T-cell (primary cell): ENCODE measurements around the gene PRIMA1. TPM values are rescaled to one million over a fixed set of nuclear protein-coding genes. Genes with fewer than 3 reads are reported as not detected.

ENCODE experiments used
- ATAC-seq, 4 experiments: fragments of 200-7000 bp in 3 of 4; fragments of 150-1000 bp in 1 of 4; cut with Tn5 transposase; replicated peaks in 1 of 4; 1 replicate in 3 of 4; 2 replicates in 1 of 4; pipeline ENCODE4 v1.10.0; 2021; ENCODE audit warnings: moderate library complexity in 3 of 4, mild to moderate bottlenecking in 2 of 4, moderate number of reproducible peaks in 1 of 4
- CTCF ChIA-PET, 2 donors: fragments of 300-600 bp; sonication (Branson Sonifier 250); formaldehyde crosslinking; loops; one replicate each; lab custom pipeline; 2022; ENCODE audit warnings: antibody characterized with exemption in 2 of 2; lab: Charles Lee
- POLR2A ChIA-PET, 2 donors: fragments of 300-600 bp; sonication (Branson Sonifier 250); formaldehyde crosslinking; loops; one replicate each; lab custom pipeline; 2022; ENCODE audit warnings: antibody characterized with exemption in 2 of 2; lab: Charles Lee
- DNase-seq, 35 experiments: peaks; one replicate each; pipeline versions ENCODE4 v3.0.0 to v3.0.0-alpha.2; 2013 to 2023
- H3K27ac ChIP-seq: one replicate; pipeline ENCODE4 v1.5.1; 2013; ENCODE audit warnings: low read length
- H3K27me3 ChIP-seq, 2 experiments: replicated peaks in 1 of 2; 1 replicate in 1 of 2; 2 replicates in 1 of 2; pipeline versions ENCODE4 v1.6.1 to v1.7.0; 2013; ENCODE audit warnings: low read length in 1 of 2, mixed read lengths in 1 of 2; ENCODE audit not compliant: control insufficient read depth in 2 of 2, insufficient read depth in 2 of 2; ENCODE audit errors: extremely low read depth in 1 of 2
- H3K36me3 ChIP-seq, 2 donors: 1 replicate in 1 of 2; 2 replicates in 1 of 2; pipeline versions ENCODE4 v1.6.1 to v1.7.0; 2013; ENCODE audit warnings: low read length in 1 of 2; ENCODE audit not compliant: control insufficient read depth in 2 of 2, insufficient read depth in 1 of 2; ENCODE audit errors: extremely low read depth in 1 of 2
- H3K4me1 ChIP-seq, 2 experiments: 1 replicate in 1 of 2; 2 replicates in 1 of 2; pipeline versions ENCODE4 v1.6.1 to v1.7.0; 2013; ENCODE audit warnings: low read length in 2 of 2, mixed read lengths in 1 of 2; ENCODE audit not compliant: insufficient read depth in 2 of 2, control insufficient read depth in 1 of 2; ENCODE audit errors: extremely low read depth in 1 of 2
- H3K4me3 ChIP-seq, 2 donors: 1 replicate in 1 of 2; 2 replicates in 1 of 2; pipeline versions ENCODE4 v1.5.1 to v1.7.0; 2013; ENCODE audit warnings: mild to moderate bottlenecking in 2 of 2, low read length in 1 of 2, moderate library complexity in 1 of 2; ENCODE audit not compliant: control insufficient read depth in 1 of 2; ENCODE audit errors: extremely low read depth in 1 of 2
- H3K9me3 ChIP-seq: 2 replicates; pipeline ENCODE4 v1.7.0; 2013
- H3K27ac Mint-ChIP-seq, 2 donors: one replicate each; pipeline ENCODE4 v1.8.0; 2020 to 2021; ENCODE audit warnings: mild to moderate bottlenecking in 2 of 2, mixed read lengths in 2 of 2
- H3K27me3 Mint-ChIP-seq, 2 donors: one replicate each; pipeline ENCODE4 v1.8.0; 2021 to 2022; ENCODE audit warnings: mixed read lengths in 2 of 2
- H3K36me3 Mint-ChIP-seq: one replicate; pipeline ENCODE4 v1.8.0; 2021; ENCODE audit warnings: mixed read lengths
- H3K4me1 Mint-ChIP-seq, 3 donors: one replicate each; pipeline ENCODE4 v1.8.0; 2020 to 2022; ENCODE audit warnings: mixed read lengths in 3 of 3, mild to moderate bottlenecking in 1 of 3
- H3K4me3 Mint-ChIP-seq, 3 donors: one replicate each; pipeline ENCODE4 v1.8.0; 2020 to 2022; ENCODE audit warnings: mild to moderate bottlenecking in 3 of 3, mixed read lengths in 3 of 3, moderate library complexity in 3 of 3
- H3K9me3 Mint-ChIP-seq, 3 donors: one replicate each; pipeline ENCODE4 v1.8.0; 2020 to 2022; ENCODE audit warnings: mixed read lengths in 3 of 3
- WGBS: methylation state at CpG from one replicate; pipeline ENCODE4 v1.1.5; 2013; ENCODE audit warnings: missing lambda C conversion rate; ENCODE audit not compliant: insufficient coverage; 5-methylcytosine and 5-hydroxymethylcytosine counted together
- total RNA-seq, 35 experiments: library from RNA in 6 of 35; stranded (reverse) in 6 of 35; fragments of 120-200 nt in 1 of 35; gene quantifications; one replicate each; pipeline versions ENCODE4 v1.2.1 to v1.2.4 and lab custom pipeline; 2013 to 2026

Gene PRIMA1
- total RNA-seq, 5 donors from 2014 or later (not counting 1 experiment from before 2014, with no cell fraction given), result not detected

GRCh38 chr14:93713726-93714405 lies 74.4 kb downstream of the PRIMA1 start:
- Mint-ChIP-seq H3K27ac (no peak overlapping the region), H3K4me1 (no peaks in the 10 kb centered on the region), H3K9me3 (no peaks in the 10 kb centered on the region), H3K36me3 (no peaks in the 10 kb centered on the region), H3K4me3 (no peak overlapping the region), H3K27me3 (peaks cover 12 to 16% of the 10 kb centered on the region in 2 donors)
- no peak for DNase-seq
- no peak for ATAC-seq
- POLR2A ChIA-PET, result no interaction called here
- Histone ChIP-seq H3K4me1 (no peaks in the 10 kb centered on the region), H3K4me3 (no peak overlapping the region), H3K36me3 (no peaks in the 10 kb centered on the region), H3K27ac (no peak overlapping the region), H3K27me3 (peaks cover 0 to 26% of the 10 kb centered on the region in 2 experiments), H3K9me3 (no peaks in the 10 kb centered on the region)
- WGBS, result 64% methylated on average over 9 of the region's 13 CpGs
- CTCF ChIA-PET, result no interaction called here

- Histone ChIP-seq H3K4me3 (no peak overlapping the region), H3K27ac (no peak overlapping the region), H3K9me3 (no peaks in the 10 kb centered on the region), H3K27me3 (peaks cover 0 to 32% of the 10 kb centered on the region in 2 experiments), H3K4me1 (no peaks in the 10 kb centered on the region), H3K36me3 (no peaks in the 10 kb centered on the region)
- CTCF ChIA-PET, result no interaction called here
- POLR2A ChIA-PET, result no interaction called here
- 79% methylated on average over 8 of the region's 18 CpGs for WGBS
- Mint-ChIP-seq H3K4me1 (no peaks in the 10 kb centered on the region), H3K4me3 (no peak overlapping the region), H3K27me3 (peaks cover 12 to 16% of the 10 kb centered on the region in 2 donors), H3K36me3 (no peaks in the 10 kb centered on the region), H3K27ac (no peak overlapping the region), H3K9me3 (no peaks in the 10 kb centered on the region)
- ATAC-seq (no peak), DNase-seq (no peak)
These were observed 75.2 kb downstream of the PRIMA1 start for GRCh38 chr14:93712838-93713724.

DNA sequence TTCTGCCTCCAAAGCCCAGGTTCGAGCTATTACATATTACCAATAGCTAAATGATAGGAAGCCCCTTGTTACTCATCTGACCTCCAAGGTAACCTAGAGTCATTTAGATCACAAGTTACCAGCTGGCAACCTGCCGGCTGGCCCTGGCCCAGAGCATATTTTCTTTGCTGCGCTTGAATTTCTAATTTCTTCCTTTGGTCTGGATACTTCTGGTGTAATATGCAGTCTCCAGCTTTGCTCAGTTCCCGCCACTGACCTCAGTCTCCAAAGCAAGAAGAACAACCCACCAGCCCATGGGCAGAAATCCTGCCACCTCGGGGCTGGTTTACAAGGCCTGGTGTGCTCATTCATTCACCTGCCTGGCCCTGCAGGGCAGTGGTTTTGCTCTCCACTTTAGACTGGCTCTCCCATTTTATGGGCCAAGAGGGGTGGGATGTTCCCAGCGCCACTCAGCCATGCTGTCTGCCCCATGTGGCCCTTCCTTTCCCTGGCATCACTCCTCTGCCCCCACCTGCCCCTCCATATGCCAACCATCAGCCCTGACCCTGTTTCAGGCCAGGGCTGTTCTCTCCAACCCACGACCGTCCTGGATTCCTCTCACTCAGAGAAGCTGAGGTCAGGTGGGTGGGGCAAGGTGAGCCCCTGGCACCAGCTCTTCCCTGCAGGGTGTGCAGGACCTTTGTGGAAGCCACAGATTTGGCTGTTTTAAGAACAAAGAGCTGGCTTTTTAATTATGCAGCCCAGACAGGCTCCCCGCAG lies 76.0 kb downstream of the PRIMA1 start:
- H3K4me3 Mint-ChIP-seq, result no peak overlapping the region
- Histone ChIP-seq H3K4me3 (no peak overlapping the region), H3K36me3 (no peaks in the 10 kb centered on the region), H3K9me3 (no peaks in the 10 kb centered on the region), H3K27me3 (peaks cover 0 to 26% of the 10 kb centered on the region in 2 experiments), H3K27ac (no peak overlapping the region), H3K4me1 (no peaks in the 10 kb centered on the region)
- no peaks in the 10 kb centered on the region for H3K9me3 Mint-ChIP-seq
- H3K27ac Mint-ChIP-seq, result no peak overlapping the region
- WGBS, result 74% methylated on average over 5 of the region's 9 CpGs
- no peaks in the 10 kb centered on the region for H3K4me1 Mint-ChIP-seq
- ATAC-seq (no peak), DNase-seq (no peak)
- POLR2A ChIA-PET, result no interaction called here
- CTCF ChIA-PET, result no interaction called here
- H3K27me3 Mint-ChIP-seq, result peaks cover 12 to 16% of the 10 kb centered on the region in 2 donors
- H3K36me3 Mint-ChIP-seq, result no peaks in the 10 kb centered on the region

DNA sequence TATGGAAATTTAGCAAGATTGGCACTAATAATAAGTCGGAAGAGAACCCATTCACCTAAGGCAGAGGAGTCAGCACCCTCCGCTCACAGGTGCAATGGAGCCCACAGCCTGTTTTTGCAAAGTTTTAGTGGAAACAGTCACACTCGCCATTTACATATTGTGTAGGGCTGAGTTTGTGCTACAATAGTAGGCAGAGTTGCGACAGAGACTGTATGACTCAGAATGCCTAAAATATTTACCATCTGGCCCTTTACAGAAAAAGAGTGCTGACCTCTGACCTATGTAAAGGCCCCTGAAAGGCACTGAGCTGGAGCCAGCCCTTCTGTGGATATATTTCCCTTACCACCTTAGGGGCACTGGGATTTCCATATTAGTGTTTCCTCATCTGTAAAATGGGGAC lies 79.0 kb downstream of the PRIMA1 start:
- Mint-ChIP-seq H3K36me3 (no peaks in the 10 kb centered on the region), H3K4me1 (no peaks in the 10 kb centered on the region), H3K4me3 (no peak overlapping the region), H3K9me3 (no peaks in the 10 kb centered on the region), H3K27ac (no peak overlapping the region), H3K27me3 (peaks cover 2 to 10% of the 10 kb centered on the region in 2 donors)
- Histone ChIP-seq H3K9me3 (no peaks in the 10 kb centered on the region), H3K4me1 (no peaks in the 10 kb centered on the region), H3K27me3 (peaks cover 0 to 30% of the 10 kb centered on the region in 2 experiments), H3K4me3 (no peak overlapping the region), H3K36me3 (no peaks in the 10 kb centered on the region), H3K27ac (no peak overlapping the region)
- DNase-seq (no peak), ATAC-seq (no peak)
- 100% methylated on average over 1 of the region's 4 CpGs for WGBS
- POLR2A ChIA-PET, result no interaction called here
- CTCF ChIA-PET, result no interaction called here

- no peak for ATAC-seq
- 23% methylated on average over 1 of the region's 5 CpGs for WGBS
- CTCF ChIA-PET, result no interaction called here
These were observed 79.5 kb downstream of the PRIMA1 start for GRCh38 chr14:93708800-93709199.

GRCh38 chr14:93708311-93708734 lies 80.0 kb downstream of the PRIMA1 start:
- WGBS, result 77% methylated on average over 6 of the region's 6 CpGs
- no peak for DNase-seq
- Mint-ChIP-seq H3K9me3 (no peaks in the 10 kb centered on the region), H3K36me3 (no peaks in the 10 kb centered on the region), H3K4me1 (no peaks in the 10 kb centered on the region), H3K27ac (no peak overlapping the region), H3K27me3 (peaks cover 7 to 17% of the 10 kb centered on the region in 2 donors), H3K4me3 (no peak overlapping the region)
- ChIA-PET POLR2A (no interaction called here), CTCF (no interaction called here)
- H3K27ac ChIP-seq, result no peak overlapping the region
- H3K36me3 ChIP-seq, result no peaks in the 10 kb centered on the region
- H3K27me3 ChIP-seq, result peaks cover 0 to 29% of the 10 kb centered on the region in 2 experiments
- H3K9me3 ChIP-seq, result no peaks in the 10 kb centered on the region
- ATAC-seq, result no peak
- no peaks in the 10 kb centered on the region for H3K4me1 ChIP-seq
- H3K4me3 ChIP-seq, result no peak overlapping the region

More at GRCh38 chr14:93708800-93709199, 79.5 kb downstream of the PRIMA1 start:
- Histone ChIP-seq H3K36me3 (no peaks in the 10 kb centered on the region), H3K9me3 (no peaks in the 10 kb centered on the region), H3K4me1 (no peaks in the 10 kb centered on the region), H3K4me3 (no peak overlapping the region), H3K27ac (no peak overlapping the region), H3K27me3 (peaks cover 0 to 33% of the 10 kb centered on the region in 2 experiments)
- peaks cover 2 to 12% of the 10 kb centered on the region in 2 donors for H3K27me3 Mint-ChIP-seq
- POLR2A ChIA-PET, result no interaction called here
- no peak overlapping the region for H3K27ac Mint-ChIP-seq
- no peak overlapping the region for H3K4me3 Mint-ChIP-seq
- H3K36me3 Mint-ChIP-seq, result no peaks in the 10 kb centered on the region
- DNase-seq, result no peak
- H3K9me3 Mint-ChIP-seq, result no peaks in the 10 kb centered on the region
- no peaks in the 10 kb centered on the region for H3K4me1 Mint-ChIP-seq
